Measurements from ENCODE around the gene AURKAIP1. TPM values are rescaled to one million over a fixed set of nuclear protein-coding genes. Genes with fewer than 3 reads are reported as not detected.
A peak's percentile ranks its signal among the peaks of the same experiment; 100 is the strongest.

Gene AURKAIP1
- total and polyA plus RNA-seq, 2 of the 13 experiments (the other 11 are each of a cell fraction or from before 2014, with no cell fraction given) = 69.5 to 175 TPM

- 0 out of 2 replicates have a peak, but pooled peaks have one; percentile 63 for TF ChIP-seq ZNF142 (CRISPR knock-in tag; IDR thresholded peaks at IDR 0.05)
- peak; percentile 98 for TF ChIP-seq ERF (CRISPR knock-in tag; IDR thresholded peaks at IDR 0.05)
- peak; percentile 81; the same call in 1 of the 2 replicates for TF ChIP-seq SMAD1 (CRISPR knock-in tag; IDR thresholded peaks at IDR 0.05; ENCODE audit: borderline replicate concordance, low read depth)
- no peak for TF ChIP-seq KAT2B (IDR thresholded peaks at IDR 0.05; ENCODE audit: borderline replicate concordance, low read depth, low read length)
- TF ChIP-seq ZNF44 (CRISPR knock-in tag; IDR thresholded peaks at IDR 0.05) = peak; percentile 37; the same call in 1 of the 2 replicates
- TF ChIP-seq ZNF235 (CRISPR knock-in tag; IDR thresholded peaks at IDR 0.05; ENCODE audit: borderline replicate concordance) = peak; percentile 40; the same call in 1 of the 2 replicates
- peak; percentile 78 for TF ChIP-seq XRCC5 (optimal IDR thresholded peaks at IDR 0.05; ENCODE audit: low read length)
- no peak for TF ChIP-seq ZNF576 (CRISPR knock-in tag; IDR thresholded peaks at IDR 0.05)
- TF ChIP-seq, protein P1, sequence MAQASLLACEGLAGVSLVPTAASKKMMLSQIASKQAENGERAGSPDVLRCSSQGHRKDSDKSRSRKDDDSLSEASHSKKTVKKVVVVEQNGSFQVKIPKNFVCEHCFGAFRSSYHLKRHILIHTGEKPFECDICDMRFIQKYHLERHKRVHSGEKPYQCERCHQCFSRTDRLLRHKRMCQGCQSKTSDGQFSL (CRISPR knock-in tag; IDR thresholded peaks at IDR 0.05) = 0 out of 2 replicates have a peak, but pooled peaks have one; percentile 30
- 0 out of 2 replicates have a peak, but pooled peaks have one; percentile 48 for TF ChIP-seq RBAK (CRISPR knock-in tag; IDR thresholded peaks at IDR 0.05)
- TF ChIP-seq ZMYM4 (CRISPR knock-in tag; IDR thresholded peaks at IDR 0.05) = peak; percentile 71
- TF ChIP-seq, protein P2, sequence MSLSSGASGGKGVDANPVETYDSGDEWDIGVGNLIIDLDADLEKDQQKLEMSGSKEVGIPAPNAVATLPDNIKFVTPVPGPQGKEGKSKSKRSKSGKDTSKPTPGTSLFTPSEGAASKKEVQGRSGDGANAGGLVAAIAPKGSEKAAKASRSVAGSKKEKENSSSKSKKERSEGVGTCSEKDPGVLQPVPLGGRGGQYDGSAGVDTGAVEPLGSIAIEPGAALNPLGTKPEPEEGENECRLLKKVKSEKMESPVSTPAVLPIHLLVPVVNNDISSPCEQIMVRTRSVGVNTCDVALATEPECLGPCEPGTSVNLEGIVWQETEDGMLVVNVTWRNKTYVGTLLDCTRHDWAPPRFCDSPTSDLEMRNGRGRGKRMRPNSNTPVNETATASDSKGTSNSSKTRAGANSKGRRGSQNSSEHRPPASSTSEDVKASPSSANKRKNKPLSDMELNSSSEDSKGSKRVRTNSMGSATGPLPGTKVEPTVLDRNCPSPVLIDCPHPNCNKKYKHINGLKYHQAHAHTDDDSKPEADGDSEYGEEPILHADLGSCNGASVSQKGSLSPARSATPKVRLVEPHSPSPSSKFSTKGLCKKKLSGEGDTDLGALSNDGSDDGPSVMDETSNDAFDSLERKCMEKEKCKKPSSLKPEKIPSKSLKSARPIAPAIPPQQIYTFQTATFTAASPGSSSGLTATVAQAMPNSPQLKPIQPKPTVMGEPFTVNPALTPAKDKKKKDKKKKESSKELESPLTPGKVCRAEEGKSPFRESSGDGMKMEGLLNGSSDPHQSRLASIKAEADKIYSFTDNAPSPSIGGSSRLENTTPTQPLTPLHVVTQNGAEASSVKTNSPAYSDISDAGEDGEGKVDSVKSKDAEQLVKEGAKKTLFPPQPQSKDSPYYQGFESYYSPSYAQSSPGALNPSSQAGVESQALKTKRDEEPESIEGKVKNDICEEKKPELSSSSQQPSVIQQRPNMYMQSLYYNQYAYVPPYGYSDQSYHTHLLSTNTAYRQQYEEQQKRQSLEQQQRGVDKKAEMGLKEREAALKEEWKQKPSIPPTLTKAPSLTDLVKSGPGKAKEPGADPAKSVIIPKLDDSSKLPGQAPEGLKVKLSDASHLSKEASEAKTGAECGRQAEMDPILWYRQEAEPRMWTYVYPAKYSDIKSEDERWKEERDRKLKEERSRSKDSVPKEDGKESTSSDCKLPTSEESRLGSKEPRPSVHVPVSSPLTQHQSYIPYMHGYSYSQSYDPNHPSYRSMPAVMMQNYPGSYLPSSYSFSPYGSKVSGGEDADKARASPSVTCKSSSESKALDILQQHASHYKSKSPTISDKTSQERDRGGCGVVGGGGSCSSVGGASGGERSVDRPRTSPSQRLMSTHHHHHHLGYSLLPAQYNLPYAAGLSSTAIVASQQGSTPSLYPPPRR (CRISPR knock-in tag; IDR thresholded peaks at IDR 0.05; ENCODE audit: borderline replicate concordance) = peak; percentile 96
- TF ChIP-seq PHF8 (CRISPR knock-in tag; IDR thresholded peaks at IDR 0.05) = peak; percentile 57
- peak; percentile 98 to 99 for TF ChIP-seq NR2F1 (CRISPR knock-in tag; IDR thresholded peaks at IDR 0.05)
- TF ChIP-seq TEF (CRISPR knock-in tag; IDR thresholded peaks at IDR 0.05) = no peak
These were observed 25.8 kb upstream of the AURKAIP1 start (continued) for GRCh38 chr1:1400576-1401456.
